Fibroblast of the aortic adventitia (primary cell): Measurements from ENCODE around the gene GOLT1A. TPM values are rescaled to one million over a fixed set of nuclear protein-coding genes. Genes with fewer than 3 reads are reported as not detected.

Source experiments
- DNase-seq: peaks from one replicate; pipeline ENCODE4 v3.0.0-alpha.2; 2010; ENCODE audit warnings: low read depth
- H3K4me3 ChIP-seq: 2 replicates; pipeline ENCODE4 v1.5.1; 2011; ENCODE audit warnings: low read depth, mild to moderate bottlenecking, control low read depth, low read length, moderate library complexity
- total RNA-seq: library from RNA; depleted of rRNA; stranded (reverse); fragments of >200 nt; gene quantifications from 2 replicates; pipeline ENCODE4 v1.2.3, GENCODE V29; 2012; ENCODE audit warnings: low replicate concordance
- TF ChIP-seq, protein P1 (sequence below): IDR thresholded peaks from 2 replicates; pipeline ENCODE4 v1.5.1; 2011; ENCODE audit warnings: mild to moderate bottlenecking, low read length, control low read depth, inconsistent platforms; ENCODE audit not compliant: insufficient read depth

Gene GOLT1A
- total RNA-seq, 1 donor = not detected

DNA sequence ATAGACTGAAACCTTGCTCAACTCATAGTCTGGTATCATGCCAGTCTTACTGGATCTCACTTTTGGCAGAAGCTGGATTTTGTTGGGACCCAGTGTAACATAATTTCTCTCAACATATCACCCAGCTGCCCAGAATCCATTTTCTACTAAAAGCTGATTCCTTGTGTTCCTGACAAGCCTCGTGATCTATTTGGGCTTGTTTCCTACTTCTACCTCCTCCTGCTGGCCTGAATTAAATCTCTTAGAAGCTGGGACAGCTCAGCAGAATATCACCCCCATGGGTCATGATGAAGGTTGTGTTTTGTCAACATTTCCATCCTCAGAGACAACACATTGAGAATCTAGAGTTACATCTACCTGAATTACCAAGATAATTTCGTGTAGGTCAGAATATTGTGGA is 7.7 kb downstream of the GOLT1A start:
- H3K4me3 ChIP-seq = no peak overlapping the region
- TF ChIP-seq, protein P1, sequence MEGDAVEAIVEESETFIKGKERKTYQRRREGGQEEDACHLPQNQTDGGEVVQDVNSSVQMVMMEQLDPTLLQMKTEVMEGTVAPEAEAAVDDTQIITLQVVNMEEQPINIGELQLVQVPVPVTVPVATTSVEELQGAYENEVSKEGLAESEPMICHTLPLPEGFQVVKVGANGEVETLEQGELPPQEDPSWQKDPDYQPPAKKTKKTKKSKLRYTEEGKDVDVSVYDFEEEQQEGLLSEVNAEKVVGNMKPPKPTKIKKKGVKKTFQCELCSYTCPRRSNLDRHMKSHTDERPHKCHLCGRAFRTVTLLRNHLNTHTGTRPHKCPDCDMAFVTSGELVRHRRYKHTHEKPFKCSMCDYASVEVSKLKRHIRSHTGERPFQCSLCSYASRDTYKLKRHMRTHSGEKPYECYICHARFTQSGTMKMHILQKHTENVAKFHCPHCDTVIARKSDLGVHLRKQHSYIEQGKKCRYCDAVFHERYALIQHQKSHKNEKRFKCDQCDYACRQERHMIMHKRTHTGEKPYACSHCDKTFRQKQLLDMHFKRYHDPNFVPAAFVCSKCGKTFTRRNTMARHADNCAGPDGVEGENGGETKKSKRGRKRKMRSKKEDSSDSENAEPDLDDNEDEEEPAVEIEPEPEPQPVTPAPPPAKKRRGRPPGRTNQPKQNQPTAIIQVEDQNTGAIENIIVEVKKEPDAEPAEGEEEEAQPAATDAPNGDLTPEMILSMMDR = peak; percentile 26
- peak; percentile 45 for DNase-seq

DNA sequence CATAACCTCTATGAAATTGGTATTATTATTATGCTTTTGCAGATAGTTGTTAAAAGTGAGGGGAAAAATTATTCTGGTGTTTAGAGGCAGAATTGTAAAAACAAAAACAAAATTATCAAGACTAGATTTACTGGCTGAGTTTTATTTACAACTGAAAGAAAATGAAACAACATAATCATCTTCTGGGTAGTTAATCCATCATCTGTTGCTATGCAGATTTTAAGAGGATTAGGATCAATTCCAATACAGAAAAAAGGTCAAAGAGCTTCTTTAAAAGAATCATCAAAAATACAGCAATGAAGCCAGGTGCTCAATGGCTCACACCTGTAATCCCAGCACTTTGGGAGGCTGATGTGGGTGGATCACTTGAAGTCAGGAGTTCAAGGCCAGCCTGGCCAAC is 8.3 kb downstream of the GOLT1A start:
- TF ChIP-seq, protein P1 = no peak
- no peak overlapping the region for H3K4me3 ChIP-seq
- no peak for DNase-seq

DNA sequence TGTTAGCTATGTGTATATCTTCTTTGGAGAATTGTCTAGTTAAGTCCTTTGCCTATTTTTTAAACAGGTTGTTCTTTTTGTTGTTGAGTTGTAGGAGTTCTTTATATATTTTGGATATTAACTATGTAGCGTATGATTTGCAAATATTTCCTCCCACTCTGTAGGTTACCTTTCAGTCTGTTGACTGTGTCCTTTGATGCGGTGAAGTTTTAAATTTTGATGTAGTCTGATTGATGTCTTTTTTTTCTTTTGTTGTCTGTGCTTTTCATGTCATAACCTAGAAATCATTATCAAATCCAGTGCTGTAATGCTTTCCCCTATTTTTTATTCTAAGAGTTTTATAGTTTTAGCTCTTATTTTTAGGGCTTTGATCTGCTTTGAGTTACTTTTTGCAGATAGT is 8.8 kb downstream of the GOLT1A start:
- H3K4me3 ChIP-seq = no peak overlapping the region
- DNase-seq = no peak
- TF ChIP-seq, protein P1 = no peak

- no peak overlapping the region for H3K4me3 ChIP-seq
- DNase-seq = no peak
- TF ChIP-seq, protein P1 = no peak
Observed at GRCh38 chr1:204203206-204203767, 10.5 kb downstream of the GOLT1A start.

- TF ChIP-seq, protein P1 = no peak
- DNase-seq = no peak
- no peak overlapping the region for H3K4me3 ChIP-seq
Observed at GRCh38 chr1:204202481-204202880, 11.3 kb downstream of the GOLT1A start.

- DNase-seq = no peak
- H3K4me3 ChIP-seq = no peak overlapping the region
- TF ChIP-seq, protein P1 = no peak
Observed at GRCh38 chr1:204201348-204202040, 12.3 kb downstream of the GOLT1A start.
